ENCODE data around the gene NCOR1.

- TF ChIP-seq PKNOX1 (IDR thresholded peaks at IDR 0.05) (no peak), L3MBTL2 (conservative IDR thresholded peaks at IDR 0.05) (no peak), CTBP1 (IDR thresholded peaks at IDR 0.05; ENCODE audit: borderline replicate concordance) (no peak), ZNF384 (IDR thresholded peaks at IDR 0.05) (no peak), ELF4 (IDR thresholded peaks at IDR 0.05) (no peak), SUZ12 (IDR thresholded peaks at IDR 0.05) (no peak), BHLHE40 (IDR thresholded peaks at IDR 0.05; ENCODE audit: borderline replicate concordance) (no peak), TARDBP (IDR thresholded peaks at IDR 0.05) (no peak), FOXK2 (IDR thresholded peaks at IDR 0.05) (no peak), HDGF (IDR thresholded peaks at IDR 0.05; ENCODE audit: borderline replicate concordance) (no peak), FOXA1 (IDR thresholded peaks at IDR 0.05) (no peak), SP1 (IDR thresholded peaks at IDR 0.05) (no peak), LEF1 (IDR thresholded peaks at IDR 0.05; ENCODE audit: borderline replicate concordance) (no peak), ARNT (IDR thresholded peaks at IDR 0.05) (no peak)
These were observed 147.0 kb downstream of the NCOR1 start for GRCh38 chr17:16068323-16068722.
